NT2/D1 (cell line): ENCODE data around the gene DPP3.

Experiments used
- YY1 ChIP-seq: IDR thresholded peaks from 2 replicates; pipeline ENCODE4 v1.6.1; 2011; ENCODE audit not compliant: insufficient read length, insufficient read depth
- ZNF274 ChIP-seq: IDR thresholded peaks from 2 replicates; pipeline ENCODE4 v1.6.1; 2011; ENCODE audit warnings: mild to moderate bottlenecking, low read depth, low read length

GRCh38 chr11:66529655-66530054 is 49.4 kb downstream of the DPP3 start:
- TF ChIP-seq YY1 (no peak), ZNF274 (no peak)
